ENCODE results near the gene MRPL34.
A peak's percentile ranks its signal among the peaks of the same experiment; 100 is the strongest.

Gene MRPL34

GRCh38 chr19:17325881-17326594, 20.4 kb downstream of the MRPL34 start:
- H3K27ac Mint-ChIP-seq = no peak overlapping the region
- H3K4me1 Mint-ChIP-seq (ENCODE audit: low read depth) = peaks cover 11% of the 10 kb centered on the region
- peaks cover 13% of the 10 kb centered on the region for H3K36me3 Mint-ChIP-seq (ENCODE audit: low read depth)
- H3K27me3 Mint-ChIP-seq = no peaks in the 10 kb centered on the region
- H3K9me3 Mint-ChIP-seq = no peaks in the 10 kb centered on the region
- DNase-seq = no peak
- no peak overlapping the region for H3K4me3 Mint-ChIP-seq

GRCh38 chr19:17326595-17326966, 20.9 kb downstream of the MRPL34 start:
- H3K9me3 Mint-ChIP-seq = no peaks in the 10 kb centered on the region
- no peak overlapping the region for H3K27ac Mint-ChIP-seq
- H3K36me3 Mint-ChIP-seq (ENCODE audit: low read depth) = peaks cover 10% of the 10 kb centered on the region
- H3K4me3 Mint-ChIP-seq = no peak overlapping the region
- DNase-seq = no peak
- no peaks in the 10 kb centered on the region for H3K27me3 Mint-ChIP-seq
- H3K4me1 Mint-ChIP-seq (ENCODE audit: low read depth) = peaks cover 11% of the 10 kb centered on the region

GRCh38 chr19:17327068-17327653, 21.5 kb downstream of the MRPL34 start:
- Mint-ChIP-seq H3K27ac (no peak overlapping the region), H3K4me1 (ENCODE audit: low read depth) (peaks cover 11% of the 10 kb centered on the region), H3K27me3 (no peaks in the 10 kb centered on the region), H3K4me3 (no peak overlapping the region), H3K36me3 (ENCODE audit: low read depth) (peaks cover 8% of the 10 kb centered on the region), H3K9me3 (no peaks in the 10 kb centered on the region)
- DNase-seq = no peak

- Mint-ChIP-seq H3K9me3 (no peaks in the 10 kb centered on the region), H3K4me3 (peak overlapping the region; percentile 58), H3K27ac (no peak overlapping the region), H3K27me3 (no peaks in the 10 kb centered on the region), H3K36me3 (ENCODE audit: low read depth) (peaks cover 2% of the 10 kb centered on the region), H3K4me1 (ENCODE audit: low read depth) (peaks cover 15% of the 10 kb centered on the region)
- DNase-seq = peak; percentile 77
Measured at GRCh38 chr19:17327654-17328516, 22.2 kb downstream of the MRPL34 start.

- Mint-ChIP-seq H3K27me3 (no peaks in the 10 kb centered on the region), H3K36me3 (ENCODE audit: low read depth) (peaks cover 1% of the 10 kb centered on the region), H3K4me3 (peak overlapping the region; percentile 55)
Measured at GRCh38 chr19:17328517-17329365, 23.1 kb downstream of the MRPL34 start.

GRCh38 chr19:17329366-17330261, 23.9 kb downstream of the MRPL34 start:
- Mint-ChIP-seq H3K4me1 (ENCODE audit: low read depth) (peaks cover 23% of the 10 kb centered on the region), H3K9me3 (no peaks in the 10 kb centered on the region), H3K4me3 (no peak overlapping the region), H3K27me3 (no peaks in the 10 kb centered on the region), H3K36me3 (ENCODE audit: low read depth) (peaks cover 1% of the 10 kb centered on the region), H3K27ac (no peak overlapping the region)
- DNase-seq = no peak

More at GRCh38 chr19:17328517-17329365, 23.1 kb downstream of the MRPL34 start:
- H3K9me3 Mint-ChIP-seq = no peaks in the 10 kb centered on the region
- H3K4me1 Mint-ChIP-seq (ENCODE audit: low read depth) = peaks cover 19% of the 10 kb centered on the region
- H3K27ac Mint-ChIP-seq = no peak overlapping the region
- peak; percentile 66 for DNase-seq

- no peaks in the 10 kb centered on the region for H3K27me3 Mint-ChIP-seq
- peaks cover 1% of the 10 kb centered on the region for H3K36me3 Mint-ChIP-seq (ENCODE audit: low read depth)
- H3K4me3 Mint-ChIP-seq = no peak overlapping the region
- DNase-seq = no peak
- H3K27ac Mint-ChIP-seq = no peak overlapping the region
- no peaks in the 10 kb centered on the region for H3K9me3 Mint-ChIP-seq
- peaks cover 31% of the 10 kb centered on the region for H3K4me1 Mint-ChIP-seq (ENCODE audit: low read depth)
Measured at GRCh38 chr19:17330262-17331044, 24.8 kb downstream of the MRPL34 start.

- H3K27me3 Mint-ChIP-seq = no peaks in the 10 kb centered on the region
- no peak overlapping the region for H3K27ac Mint-ChIP-seq
- H3K9me3 Mint-ChIP-seq = no peaks in the 10 kb centered on the region
- H3K36me3 Mint-ChIP-seq (ENCODE audit: low read depth) = peaks cover 1% of the 10 kb centered on the region
- no peak overlapping the region for H3K4me3 Mint-ChIP-seq
- peaks cover 33% of the 10 kb centered on the region for H3K4me1 Mint-ChIP-seq (ENCODE audit: low read depth)
- DNase-seq = no peak
Measured at GRCh38 chr19:17331045-17331558, 25.4 kb downstream of the MRPL34 start.

- peaks cover 42% of the 10 kb centered on the region for H3K4me1 Mint-ChIP-seq (ENCODE audit: low read depth)
- no peaks in the 10 kb centered on the region for H3K27me3 Mint-ChIP-seq
- no peak overlapping the region for H3K4me3 Mint-ChIP-seq
- no peak overlapping the region for H3K27ac Mint-ChIP-seq
- no peaks in the 10 kb centered on the region for H3K9me3 Mint-ChIP-seq
- peaks cover 9% of the 10 kb centered on the region for H3K36me3 Mint-ChIP-seq (ENCODE audit: low read depth)
- no peak for DNase-seq
Measured at GRCh38 chr19:17332360-17332676, 26.6 kb downstream of the MRPL34 start.

- H3K27me3 Mint-ChIP-seq = no peaks in the 10 kb centered on the region
- peak overlapping the region; percentile 38 for H3K4me3 Mint-ChIP-seq
- H3K36me3 Mint-ChIP-seq (ENCODE audit: low read depth) = peaks cover 15% of the 10 kb centered on the region
- DNase-seq = no peak
- peaks cover 41% of the 10 kb centered on the region for H3K4me1 Mint-ChIP-seq (ENCODE audit: low read depth)
- H3K27ac Mint-ChIP-seq = no peak overlapping the region
- no peaks in the 10 kb centered on the region for H3K9me3 Mint-ChIP-seq
Measured at GRCh38 chr19:17332677-17333581, 27.3 kb downstream of the MRPL34 start.

GRCh38 chr19:17333611-17334413, 28.1 kb downstream of the MRPL34 start:
- Mint-ChIP-seq H3K27me3 (no peaks in the 10 kb centered on the region), H3K4me1 (ENCODE audit: low read depth) (peaks cover 49% of the 10 kb centered on the region), H3K27ac (peak overlapping the region; percentile 84), H3K4me3 (peak overlapping the region; percentile 81), H3K9me3 (no peaks in the 10 kb centered on the region), H3K36me3 (ENCODE audit: low read depth) (peaks cover 24% of the 10 kb centered on the region)
- peak; percentile 81 for DNase-seq

All from activated T-cell treated with anti-CD3 and anti-CD28 coated beads, Interleukin-2, amount 50 U/mL, for 24 hours (primary cell).